WTC11 (cell line): Measurements from ENCODE around the gene METTL9. TPM values are rescaled to one million over a fixed set of nuclear protein-coding genes. Genes with fewer than 3 reads are reported as not detected.
A peak's percentile ranks its signal among the peaks of the same experiment; 100 is the strongest.

Experiments
- ATAC-seq: fragments of 200-7000 bp; cut with Tn5 transposase; 2 replicates; pipeline ENCODE4 v1.10.0; 2021; ENCODE audit warnings: mild to moderate bottlenecking, moderate library complexity
- Bru-seq: library from RNA; stranded (reverse); fragments of 400-500 nt; gene quantifications from one replicate; lab custom pipeline; 2021; lab: Mats Ljungman, UMichigan
- CTCF ChIA-PET: fragments of 300-600 bp; sonication (Branson Sonifier 250); formaldehyde crosslinking; loops from one replicate; lab custom pipeline; 2021; ENCODE audit warnings: antibody characterized with exemption; lab: Charles Lee
- POLR2A ChIA-PET: fragments of 350-600 bp; sonication (Branson Sonifier 250); formaldehyde crosslinking; loops from one replicate; lab custom pipeline; 2021; ENCODE audit warnings: antibody characterized with exemption; lab: Charles Lee
- DNase-seq: peaks from one replicate; pipeline ENCODE4 v3.0.0; 2021; ENCODE audit warnings: low spot score
- H3K27ac Mint-ChIP-seq: 2 replicates; pipeline ENCODE4 v1.8.0; 2021; ENCODE audit warnings: mixed read lengths
- H3K27me3 Mint-ChIP-seq: 2 replicates; pipeline ENCODE4 v1.8.0; 2021; ENCODE audit warnings: low read depth, mild to moderate bottlenecking, moderate library complexity, mixed read lengths
- H3K36me3 Mint-ChIP-seq: 2 replicates; pipeline ENCODE4 v1.8.0; 2021; ENCODE audit warnings: mixed read lengths
- H3K4me1 Mint-ChIP-seq: 2 replicates; pipeline ENCODE4 v1.8.0; 2022; ENCODE audit warnings: mixed read lengths
- H3K4me3 Mint-ChIP-seq: 2 replicates; pipeline ENCODE4 v1.8.0; 2021; ENCODE audit warnings: mild to moderate bottlenecking, moderate library complexity, mixed read lengths
- H3K9me3 Mint-ChIP-seq: 2 replicates; pipeline ENCODE4 v1.8.0; 2021; ENCODE audit warnings: mixed read lengths
- ATF3 ChIP-seq: sonication (generic); formaldehyde crosslinking; conservative IDR thresholded peaks from 2 replicates; pipeline ENCODE4 v1.8.1; 2022; ENCODE audit warnings: mild to moderate bottlenecking, missing genetic modification reagents
- E2F4 ChIP-seq: sonication (generic); formaldehyde crosslinking; IDR thresholded peaks from 2 replicates; pipeline ENCODE4 v1.8.1; 2022; ENCODE audit warnings: low read depth, mild to moderate bottlenecking, moderate library complexity, missing genetic modification reagents, borderline replicate concordance
- FOXK1 ChIP-seq: sonication (generic); formaldehyde crosslinking; IDR thresholded peaks from 2 replicates; pipeline ENCODE4 v1.8.0; 2022; ENCODE audit warnings: mild to moderate bottlenecking, moderate library complexity, missing genetic modification reagents
- GABPB1 ChIP-seq: sonication (generic); formaldehyde crosslinking; IDR thresholded peaks from 2 replicates; pipeline ENCODE4 v1.8.1; 2023; ENCODE audit warnings: mild to moderate bottlenecking, missing genetic modification reagents
- IRF1 ChIP-seq: sonication (generic); formaldehyde crosslinking; IDR thresholded peaks from 2 replicates; pipeline ENCODE4 v1.8.0; 2023; ENCODE audit warnings: missing genetic modification reagents
- JAZF1 ChIP-seq: fragments of 250-450 bp; sonication (Bioruptor Pico); IDR thresholded peaks from 2 replicates; pipeline ENCODE4 v1.9.0; 2021; ENCODE audit warnings: moderate library complexity, mild to moderate bottlenecking, inconsistent platforms
- MAX ChIP-seq: sonication (generic); formaldehyde crosslinking; IDR thresholded peaks from 2 replicates; pipeline ENCODE4 v1.8.0; 2022; ENCODE audit warnings: mild to moderate bottlenecking, missing genetic modification reagents
- MLX ChIP-seq: sonication (generic); formaldehyde crosslinking; IDR thresholded peaks from 2 replicates; pipeline ENCODE4 v1.8.1; 2023; ENCODE audit warnings: mild to moderate bottlenecking, missing genetic modification reagents, moderate library complexity
- PRRX2 ChIP-seq: fragments of 250-450 bp; sonication (Bioruptor Pico); IDR thresholded peaks from 2 replicates; pipeline ENCODE4 v1.8.0; 2021; ENCODE audit warnings: mild to moderate bottlenecking
- SMAD3 ChIP-seq: sonication (generic); formaldehyde crosslinking; IDR thresholded peaks from 2 replicates; pipeline ENCODE4 v1.8.0; 2022; ENCODE audit warnings: missing genetic modification reagents, mild to moderate bottlenecking, borderline replicate concordance
- USF1 ChIP-seq: sonication (generic); formaldehyde crosslinking; IDR thresholded peaks from 2 replicates; pipeline ENCODE4 v1.8.0; 2022; ENCODE audit warnings: mild to moderate bottlenecking, missing genetic modification reagents
- ZMAT4 ChIP-seq: fragments of 250-450 bp; sonication (Bioruptor Pico); IDR thresholded peaks from 2 replicates; pipeline ENCODE4 v1.9.0; 2021; ENCODE audit warnings: mild to moderate bottlenecking
- ZNF138 ChIP-seq: sonication (generic); formaldehyde crosslinking; conservative IDR thresholded peaks from 2 replicates; pipeline ENCODE4 v1.8.1; 2022; ENCODE audit warnings: mild to moderate bottlenecking, moderate library complexity, missing genetic modification reagents
- ZNF281 ChIP-seq: sonication (generic); formaldehyde crosslinking; IDR thresholded peaks from 2 replicates; pipeline ENCODE4 v1.8.0; 2023; ENCODE audit warnings: mild to moderate bottlenecking, missing genetic modification reagents
- ZNF425 ChIP-seq: fragments of 250-450 bp; sonication (Bioruptor Pico); conservative IDR thresholded peaks from 2 replicates; pipeline ENCODE4 v1.9.0; 2021; ENCODE audit warnings: mild to moderate bottlenecking
- ZNF532 ChIP-seq: fragments of 250-450 bp; sonication (Bioruptor Pico); IDR thresholded peaks from 2 replicates; pipeline ENCODE4 v1.9.0; 2021; ENCODE audit warnings: mild to moderate bottlenecking, borderline replicate concordance
- ZSCAN18 ChIP-seq: fragments of 250-450 bp; sonication (Bioruptor Pico); IDR thresholded peaks from 2 replicates; pipeline ENCODE4 v2.1.2; 2022; ENCODE audit warnings: mild to moderate bottlenecking, moderate library complexity
- long read RNA-seq, 3 experiments: library from RNA in 1 of 3; library from capped mRNA in 1 of 3; library from polyadenylated mRNA in 1 of 3; unstranded in 2 of 3; stranded (forward) in 1 of 3; transcript quantifications; one replicate each; pipeline ENCODE4 v2.0.0, GENCODE V29; 2021
- total RNA-seq: library from RNA; stranded (reverse); gene quantifications from 3 replicates; pipeline ENCODE4 v1.2.3, GENCODE V29; 2021

The METTL9 gene
- 94.6 to 110 TPM (median 99.0 TPM) in 3 replicates for total RNA-seq
- Bru-seq, nascent RNA, result percentile 77 among the genes with signal in this experiment
- long read RNA-seq, experiment 1, full-length matches to known transcripts, result 339 of 384 reads
- long read RNA-seq, experiment 1, partial matches to known transcripts, result 7 of 384 reads
- long read RNA-seq, experiment 1, other reads (novel, unspliced or antisense), result 38 of 384 reads
- long read RNA-seq, experiment 2, full-length matches to known transcripts, result 141 of 168 reads
- long read RNA-seq, experiment 2, partial matches to known transcripts, result 11 of 168 reads
- long read RNA-seq, experiment 2, other reads (novel, unspliced or antisense), result 16 of 168 reads
- long read RNA-seq, experiment 3, full-length matches to known transcripts, result 2 of 28 reads
- long read RNA-seq, experiment 3, partial matches to known transcripts, result 26 of 28 reads
- long read RNA-seq, experiment 3, other reads (novel, unspliced or antisense), result 0 of 28 reads

- CTCF ChIA-PET, result no interaction called here
- H3K4me1 Mint-ChIP-seq, result peaks cover 17% of the 10 kb centered on the region
- peak within 1 kb of the TSS; percentile 84 for H3K4me3 Mint-ChIP-seq
- POLR2A ChIA-PET, result no interaction called here
- no peaks in the 10 kb centered on the region for H3K36me3 Mint-ChIP-seq
- ATAC-seq (peak; percentile 98), DNase-seq (peak; percentile 92)
- H3K9me3 Mint-ChIP-seq, result no peaks in the 10 kb centered on the region
- H3K27ac Mint-ChIP-seq, result peak within 1 kb of the TSS; percentile 42
- H3K27me3 Mint-ChIP-seq, result peaks cover 7% of the 10 kb centered on the region
- TF ChIP-seq MLX (CRISPR knock-in tag), result no peak
- peak; percentile 89 for TF ChIP-seq FOXK1 (CRISPR knock-in tag)
- no peak for TF ChIP-seq PRRX2 (CRISPR knock-in tag)
- TF ChIP-seq SMAD3 (CRISPR knock-in tag), result peak; percentile 58; the same call in 1 of the 2 replicates
- no peak for TF ChIP-seq ZMAT4 (CRISPR knock-in tag)
- TF ChIP-seq ZNF281 (CRISPR knock-in tag), result no peak; the same call in 1 of the 2 replicates
- no peak for TF ChIP-seq ZNF425 (CRISPR knock-in tag)
- no peak for TF ChIP-seq ZNF532 (CRISPR knock-in tag)
- peak; percentile 72 for TF ChIP-seq USF1
- TF ChIP-seq ZNF138 (CRISPR knock-in tag), result no peak; the same call in 1 of the 2 replicates
- peak; percentile 87 for TF ChIP-seq MAX (CRISPR knock-in tag)
- no peak for TF ChIP-seq IRF1 (CRISPR knock-in tag)
- no peak for TF ChIP-seq ATF3
- TF ChIP-seq JAZF1 (CRISPR knock-in tag), result no peak
- no peak for TF ChIP-seq ZSCAN18 (CRISPR knock-in tag)
- peak; percentile 94 for TF ChIP-seq GABPB1 (CRISPR knock-in tag)
- TF ChIP-seq E2F4 (CRISPR knock-in tag), result 0 out of 2 replicates have a peak, but pooled peaks have one; percentile 73
Observed at GRCh38 chr16:21599122-21600030, at the start of gene METTL9. TSS of gene METTL9 (plus strand) at chr16:21599577. CDS start at chr16:21599734, 157 bp downstream.
